Transverse colon (tissue), 4 donors: Measurements from ENCODE around the gene PGS1. TPM values are rescaled to one million over a fixed set of nuclear protein-coding genes. Genes with fewer than 3 reads are reported as not detected.

Source experiments
- DNase-seq: peaks from one replicate; pipeline ENCODE4 v3.0.0-alpha.2; 2019
- H3K27ac ChIP-seq, 4 donors: fragments of 200-600 bp; sonication (generic); 2 replicates each; pipeline ENCODE4 v1.5.1; 2016 to 2018; ENCODE audit warnings: inconsistent platforms in 4 of 4
- H3K27me3 ChIP-seq: fragments of 200-600 bp; sonication (generic); 2 replicates; pipeline ENCODE4 v1.5.1; 2017; ENCODE audit warnings: inconsistent platforms
- H3K36me3 ChIP-seq, 4 donors: fragments of 200-600 bp; sonication (generic); 2 replicates each; pipeline ENCODE4 v1.5.1; 2017 to 2019; ENCODE audit warnings: inconsistent platforms in 4 of 4
- H3K4me1 ChIP-seq, 4 donors: fragments of 200-600 bp; sonication (generic); 2 replicates each; pipeline ENCODE4 v1.5.1; 2017 to 2020; ENCODE audit warnings: inconsistent platforms in 4 of 4
- H3K4me3 ChIP-seq, 4 donors: fragments of 200-600 bp; sonication (generic); 1 replicate in 1 of 4; 2 replicates in 3 of 4; pipeline versions ENCODE4 v1.5.1 to v1.6.1; 2017 to 2019; ENCODE audit warnings: inconsistent platforms in 4 of 4
- H3K9me3 ChIP-seq, 2 donors: fragments of 200-600 bp; sonication (generic); 2 replicates each; pipeline ENCODE4 v1.5.1; 2017 to 2019; ENCODE audit warnings: inconsistent platforms in 2 of 2
- CTCF ChIP-seq, 5 experiments: fragments of 200-600 bp in 3 of 5; fragments of 450-650 bp in 2 of 5; sonication (generic) in 3 of 5; IDR thresholded peaks; 1 replicate in 2 of 5; 2 replicates in 3 of 5; pipeline ENCODE4 v1.5.1; 2016 to 2017; ENCODE audit warnings: antibody characterized with exemption in 5 of 5, inconsistent platforms in 3 of 5, mild to moderate bottlenecking in 2 of 5, moderate library complexity in 1 of 5
- EP300 ChIP-seq: sonication (generic); formaldehyde crosslinking; IDR thresholded peaks from one replicate; pipeline ENCODE4 v1.6.1; 2017; ENCODE audit warnings: antibody characterized with exemption, low read depth
- POLR2A ChIP-seq: fragments of 450-650 bp; IDR thresholded peaks from one replicate; pipeline ENCODE4 v1.6.1; 2016; ENCODE audit warnings: antibody characterized with exemption, mild to moderate bottlenecking, moderate library complexity
- POLR2AphosphoS5 ChIP-seq, 3 donors: sonication (generic); formaldehyde crosslinking; IDR thresholded peaks; one replicate each; pipeline ENCODE4 v1.6.1; 2016; ENCODE audit warnings: antibody characterized with exemption in 3 of 3
- WGBS, 2 donors: methylation state at CpG; one replicate each; pipeline ENCODE4 v1.1.5; 2018; ENCODE audit warnings: low coverage in 1 of 2; 5-methylcytosine and 5-hydroxymethylcytosine counted together
- in situ Hi-C, 4 donors: fragments of 200-750 bp; cut with MboI; loops; one replicate each; pipeline versions ENCODE4 v1.15.0 to v1.15.1; 2017; ENCODE audit warnings: low sequenced_read_pairs in 3 of 4, low pct_ligation_motif_present in 1 of 4, low pct_unique_long_range_greater_than_20kb in 1 of 4
- intact Hi-C: fragments of 100-400 bp; cut with DNase I; formaldehyde crosslinking; loops from one replicate; pipeline ENCODE4 v1.15.1; 2023; ENCODE audit warnings: low total_unique reads
- total RNA-seq, 4 donors: library from RNA; depleted of rRNA; stranded (reverse); fragments of >200 nt; gene quantifications; one replicate each; pipeline ENCODE4 v1.1.0, GENCODE V29; 2016

PGS1 gene
- total RNA-seq, 4 donors from 2014 or later: 32.1 to 77.6 (median 60.1) TPM

- in situ Hi-C loops: no loop called here
- H3K27ac ChIP-seq: no peak overlapping the region
These were observed 23.4 kb downstream of the PGS1 start for GRCh38 chr17:78401891-78402290.

GRCh38 chr17:78403822-78404221 is 25.4 kb downstream of the PGS1 start:
- in situ Hi-C loops: no loop called here
- TF ChIP-seq POLR2A (no peak), POLR2AphosphoS5 (IDR thresholded peaks at IDR 0.05) (no peak), EP300 (no peak), CTCF (IDR thresholded peaks at IDR 0.05) (no peak)
- Histone ChIP-seq H3K27me3 (no peaks in the 10 kb centered on the region), H3K4me1 (peaks cover 5 to 21% (median 16%) of the 10 kb centered on the region in 4 donors), H3K27ac (no peak overlapping the region), H3K4me3 (no peak overlapping the region), H3K36me3 (peaks cover 0 to 43% (median 20%) of the 10 kb centered on the region in 4 donors), H3K9me3 (no peaks in the 10 kb centered on the region)
- 93 to 94% methylated on average over 3 to 14 of the region's 14 CpGs for WGBS, 2 donors
- intact Hi-C loops: no loop called here
- DNase-seq: no peak

More at GRCh38 chr17:78401891-78402290, 23.4 kb downstream of the PGS1 start:
- H3K36me3 ChIP-seq: peaks cover 0 to 54% (median 22%) of the 10 kb centered on the region in 4 donors
- H3K4me3 ChIP-seq: no peak overlapping the region
- H3K9me3 ChIP-seq: no peaks in the 10 kb centered on the region
- DNase-seq: no peak
- no peak for TF ChIP-seq POLR2AphosphoS5 (IDR thresholded peaks at IDR 0.05)
- no peak for TF ChIP-seq CTCF (IDR thresholded peaks at IDR 0.05)
- no peak for TF ChIP-seq POLR2A
- TF ChIP-seq EP300: no peak
- intact Hi-C loops: no loop called here
- 78% methylated on average over 6 of the region's 8 CpGs; no CpG with 5 or more reads in 1 of the 2 donors for WGBS, 2 donors
- peaks cover 0 to 7% (median under 1%) of the 10 kb centered on the region in 4 donors for H3K4me1 ChIP-seq
- H3K27me3 ChIP-seq: no peaks in the 10 kb centered on the region

- intact Hi-C loops (no loop called here), in situ Hi-C loops (no loop called here)
- Histone ChIP-seq H3K27me3 (no peaks in the 10 kb centered on the region), H3K9me3 (no peaks in the 10 kb centered on the region), H3K36me3 (peaks cover 0 to 22% (median 10%) of the 10 kb centered on the region in 4 donors), H3K27ac (peak overlapping the region in 1 of 4 donors; percentile 20), H3K4me1 (peaks cover 22 to 43% (median 38%) of the 10 kb centered on the region in 4 donors), H3K4me3 (no peak overlapping the region)
- TF ChIP-seq POLR2A: no peak
- no peak for TF ChIP-seq POLR2AphosphoS5 (IDR thresholded peaks at IDR 0.05)
- no peak for TF ChIP-seq EP300
- no peak for TF ChIP-seq CTCF (IDR thresholded peaks at IDR 0.05)
- WGBS, 2 donors: 92 to 100% methylated on average over 1 to 6 of the region's 6 CpGs
- no peak for DNase-seq
These were observed 27.9 kb downstream of the PGS1 start for GRCh38 chr17:78406396-78406795.

GRCh38 chr17:78406920-78407319 is 28.5 kb downstream of the PGS1 start:
- H3K4me1 ChIP-seq: peaks cover 26 to 48% (median 43%) of the 10 kb centered on the region in 4 donors
- H3K4me3 ChIP-seq: no peak overlapping the region
- intact Hi-C loops: no loop called here
- peaks cover 0 to 22% (median 9%) of the 10 kb centered on the region in 4 donors for H3K36me3 ChIP-seq
- H3K27me3 ChIP-seq: no peaks in the 10 kb centered on the region
- 83% methylated on average over 8 of the region's 8 CpGs; no CpG with 5 or more reads in 1 of the 2 donors for WGBS, 2 donors
- no peak for DNase-seq
- H3K27ac ChIP-seq: peak overlapping the region in 2 of 4 donors; percentile 77 to 86
- in situ Hi-C loops: no loop called here
- TF ChIP-seq CTCF (IDR thresholded peaks at IDR 0.05): no peak
- TF ChIP-seq POLR2AphosphoS5 (IDR thresholded peaks at IDR 0.05): no peak
- TF ChIP-seq EP300: no peak
- no peak for TF ChIP-seq POLR2A
- H3K9me3 ChIP-seq: no peaks in the 10 kb centered on the region
